Smooth muscle cell (in vitro differentiated cells): ENCODE measurements around the gene FAM120B. TPM values are rescaled to one million over a fixed set of nuclear protein-coding genes. Genes with fewer than 3 reads are reported as not detected.
"Not testable (repeated sequence)": the region's sequence is repeated elsewhere in the genome, so short reads cannot be mapped to it uniquely, and the experiment has no call there.

Source experiments
- DNase-seq: peaks from one replicate; lab custom pipeline; 2025; ENCODE audit not compliant: unreplicated experiment; lab: John Stamatoyannopoulos, UW
- H2AFZ ChIP-seq: fragments of 200-600 bp; sonication (generic); 2 replicates; pipeline ENCODE4 v1.6.0; 2016; ENCODE audit warnings: antibody characterized with exemption, low read depth, mild to moderate bottlenecking
- H3F3A ChIP-seq: fragments of 200-600 bp; sonication (generic); 2 replicates; pipeline ENCODE4 v1.6.0; 2017; ENCODE audit warnings: antibody characterized with exemption, low read depth
- H3K27ac ChIP-seq: fragments of 200-600 bp; sonication (generic); 2 replicates; pipeline ENCODE4 v1.5.1; 2016; ENCODE audit warnings: low read depth, mild to moderate bottlenecking
- H3K27me3 ChIP-seq: fragments of 200-600 bp; sonication (generic); 2 replicates; pipeline ENCODE4 v1.6.1; 2016; ENCODE audit warnings: low read depth, mild to moderate bottlenecking
- H3K36me3 ChIP-seq: fragments of 200-600 bp; sonication (generic); 2 replicates; pipeline ENCODE4 v1.5.1; 2016; ENCODE audit warnings: low read depth
- H3K4me1 ChIP-seq: fragments of 200-600 bp; sonication (generic); 2 replicates; pipeline ENCODE4 v1.5.1; 2016; ENCODE audit warnings: low read depth
- H3K4me2 ChIP-seq: fragments of 200-600 bp; sonication (generic); 2 replicates; pipeline ENCODE4 v1.6.0; 2016; ENCODE audit warnings: mild to moderate bottlenecking
- H3K4me3 ChIP-seq: fragments of 200-600 bp; sonication (generic); 2 replicates; pipeline ENCODE4 v1.5.1; 2016; ENCODE audit warnings: mild to moderate bottlenecking
- H3K79me2 ChIP-seq: fragments of 200-600 bp; sonication (generic); 2 replicates; pipeline ENCODE4 v1.6.0; 2016; ENCODE audit warnings: low read depth, mild to moderate bottlenecking
- H3K9ac ChIP-seq: fragments of 200-600 bp; sonication (generic); 2 replicates; pipeline ENCODE4 v1.6.0; 2016; ENCODE audit warnings: low read depth
- H3K9me3 ChIP-seq: fragments of 200-600 bp; sonication (generic); replicated peaks from 2 replicates; pipeline ENCODE4 v1.5.1; 2016; ENCODE audit warnings: low read depth
- H4K20me1 ChIP-seq: fragments of 200-600 bp; sonication (generic); 2 replicates; pipeline ENCODE4 v1.6.0; 2016; ENCODE audit warnings: low read depth
- CTCF ChIP-seq: fragments of 200-600 bp; sonication (generic); IDR thresholded peaks from 2 replicates; pipeline ENCODE4 v1.5.1; 2017; ENCODE audit warnings: borderline replicate concordance, mild to moderate bottlenecking, antibody characterized with exemption; ENCODE audit not compliant: insufficient read depth, poor library complexity, severe bottlenecking
- WGBS: methylation state at CpG from one replicate; pipeline ENCODE4 v1.1.7; 2016; ENCODE audit warnings: low lambda C conversion rate; 5-methylcytosine and 5-hydroxymethylcytosine counted together
- polyA plus RNA-seq: library from polyadenylated mRNA; unstranded; fragments of >200 nt; fragmentation: Nextera tagmentation; extraction: Ambion mirVana; gene quantifications from 2 replicates; pipeline ENCODE4 v1.2.1, GENCODE V29; 2016
- total RNA-seq: library from RNA; depleted of rRNA; stranded (reverse); fragments of >200 nt; gene quantifications from 2 replicates; pipeline ENCODE4 v1.2.3, GENCODE V29; 2014

Gene FAM120B
- total and polyA plus RNA-seq, 2 experiments from 2014 or later = 17.8 to 26.3 TPM

DNA sequence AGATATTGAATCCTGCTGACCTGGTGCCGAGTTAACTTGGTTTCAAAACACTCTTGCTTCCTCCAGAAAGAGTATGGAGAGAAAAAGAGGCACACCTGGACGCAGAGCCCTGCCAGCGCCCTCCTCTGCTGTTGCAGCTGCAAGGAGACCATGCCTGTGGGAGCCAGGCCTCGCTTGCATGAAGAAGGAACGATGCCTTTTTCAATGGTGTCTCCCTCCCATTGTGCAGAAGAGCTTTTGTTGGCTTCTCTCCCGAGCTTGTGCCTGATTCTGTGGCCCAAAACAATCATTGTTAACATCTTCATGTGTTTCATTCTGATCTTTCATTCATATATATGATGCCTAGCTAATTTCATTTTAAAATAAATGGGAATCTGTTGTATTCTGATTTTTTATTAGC lies 98.1 kb downstream of the FAM120B start:
- Histone ChIP-seq H3K79me2 (no peaks in the 10 kb centered on the region), H3K4me2 (peak overlapping the region; percentile 68), H3K9ac (peak overlapping the region; percentile 45)

DNA sequence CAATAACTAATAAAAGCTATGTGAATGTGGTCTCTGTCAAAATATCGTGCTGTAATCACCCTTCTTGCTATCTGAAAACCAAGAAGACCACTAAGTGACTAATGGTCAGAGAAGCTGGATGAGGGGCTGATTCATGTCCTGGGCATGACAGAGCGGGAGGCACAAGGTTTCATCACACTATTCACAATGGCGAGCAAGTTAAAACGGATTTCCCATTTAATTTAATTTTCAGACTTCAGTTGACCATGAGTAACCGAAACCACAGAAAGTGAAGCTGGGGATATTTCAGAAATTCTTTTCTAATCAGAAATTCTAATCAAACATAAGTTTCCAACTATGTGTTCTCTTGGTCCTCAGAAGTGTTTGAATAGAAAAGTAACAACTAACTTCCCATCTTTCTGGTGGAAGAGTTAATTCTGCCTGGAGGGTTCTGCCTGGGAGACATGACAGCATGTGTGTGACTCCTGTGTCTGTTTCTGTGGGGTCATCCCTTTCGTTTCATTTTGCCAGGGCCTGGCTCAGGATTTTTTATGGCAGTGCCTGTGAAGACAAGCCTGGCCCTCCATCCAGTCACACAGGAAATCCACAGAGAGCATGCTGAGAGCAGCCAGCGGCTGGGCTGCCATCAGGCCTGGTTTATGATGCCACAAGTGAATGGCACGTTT lies 98.9 kb downstream of the FAM120B start:
- H2AFZ ChIP-seq = no peak overlapping the region
- DNase-seq = peak; percentile 12
- no peaks in the 10 kb centered on the region for H3K36me3 ChIP-seq
- no peak overlapping the region for H3K4me3 ChIP-seq
- H3K4me2 ChIP-seq = peak overlapping the region; percentile 68
- H3F3A ChIP-seq = peaks cover 27% of the 10 kb centered on the region
- no peaks in the 10 kb centered on the region for H4K20me1 ChIP-seq
- no peaks in the 10 kb centered on the region for H3K79me2 ChIP-seq
- H3K27ac ChIP-seq = peak overlapping the region; percentile 95
- H3K9me3 ChIP-seq = no peaks in the 10 kb centered on the region
- peaks cover 25% of the 10 kb centered on the region for H3K4me1 ChIP-seq
- no peaks in the 10 kb centered on the region for H3K27me3 ChIP-seq
- TF ChIP-seq CTCF = no peak
- 2% methylated on average over 8 of the region's 8 CpGs for WGBS
- H3K9ac ChIP-seq = peak overlapping the region; percentile 76

More for the DNA sequence above, 98.1 kb downstream of the FAM120B start:
- peak overlapping the region; percentile 95 for H3K27ac ChIP-seq
- peaks cover 25% of the 10 kb centered on the region for H3K4me1 ChIP-seq
- no peak for DNase-seq
- no peaks in the 10 kb centered on the region for H4K20me1 ChIP-seq
- no peaks in the 10 kb centered on the region for H3K36me3 ChIP-seq
- H3F3A ChIP-seq = peaks cover 27% of the 10 kb centered on the region
- WGBS = 83% methylated on average over 6 of the region's 6 CpGs
- H3K4me3 ChIP-seq = no peak overlapping the region
- H3K9me3 ChIP-seq = no peaks in the 10 kb centered on the region
- no peak for TF ChIP-seq CTCF
- no peak overlapping the region for H2AFZ ChIP-seq
- no peaks in the 10 kb centered on the region for H3K27me3 ChIP-seq

DNA sequence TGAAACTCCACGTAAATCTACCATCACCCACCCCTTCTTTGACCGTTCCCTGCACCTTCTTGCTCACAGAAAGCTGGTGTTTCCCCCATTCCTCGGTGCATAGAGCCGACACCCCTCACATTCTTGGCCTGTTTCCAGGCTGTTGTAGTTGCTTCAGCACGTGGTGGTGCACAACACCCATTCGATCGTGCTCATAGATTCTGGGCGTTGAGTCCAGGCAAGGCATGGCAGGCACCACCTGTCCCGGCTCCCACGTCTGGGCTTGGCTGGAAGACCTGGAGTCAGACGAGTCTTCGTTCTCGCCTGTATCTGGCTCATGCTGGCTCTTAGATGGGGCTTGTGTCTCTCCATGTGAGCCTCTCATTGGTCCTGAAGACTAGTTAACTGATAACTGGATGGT lies 100.6 kb downstream of the FAM120B start:
- no peak overlapping the region for H3K4me3 ChIP-seq
- no peak overlapping the region for H3K9ac ChIP-seq
- H3K27ac ChIP-seq = no peak overlapping the region
- TF ChIP-seq CTCF = no peak
- H3K36me3 ChIP-seq = no peaks in the 10 kb centered on the region
- no peaks in the 10 kb centered on the region for H4K20me1 ChIP-seq
- H3K9me3 ChIP-seq = no peaks in the 10 kb centered on the region
- H2AFZ ChIP-seq = no peak overlapping the region
- H3K4me2 ChIP-seq = no peak overlapping the region
- 96% methylated on average over 13 of the region's 13 CpGs for WGBS
- peaks cover 25% of the 10 kb centered on the region for H3K4me1 ChIP-seq
- H3K79me2 ChIP-seq = no peaks in the 10 kb centered on the region
- H3F3A ChIP-seq = peaks cover 27% of the 10 kb centered on the region
- no peaks in the 10 kb centered on the region for H3K27me3 ChIP-seq
- DNase-seq = no peak

- H3K4me3 ChIP-seq = no peak overlapping the region
- no peaks in the 10 kb centered on the region for H3K9me3 ChIP-seq
- WGBS = 90% methylated on average over 4 of the region's 4 CpGs
- no peaks in the 10 kb centered on the region for H3K36me3 ChIP-seq
- H4K20me1 ChIP-seq = no peaks in the 10 kb centered on the region
- H2AFZ ChIP-seq = no peak overlapping the region
- H3K27ac ChIP-seq = no peak overlapping the region
- peaks cover 20% of the 10 kb centered on the region for H3K4me1 ChIP-seq
- no peak for TF ChIP-seq CTCF
- H3K4me2 ChIP-seq = no peak overlapping the region
- H3K9ac ChIP-seq = no peak overlapping the region
- no peak for DNase-seq
- no peaks in the 10 kb centered on the region for H3K79me2 ChIP-seq
- H3F3A ChIP-seq = peaks cover 27% of the 10 kb centered on the region
- H3K27me3 ChIP-seq = no peaks in the 10 kb centered on the region
Observed at GRCh38 chr6:170407932-170408331, 101.4 kb downstream of the FAM120B start.

GRCh38 chr6:170409746-170410145 lies 103.2 kb downstream of the FAM120B start:
- H4K20me1 ChIP-seq, H2AFZ ChIP-seq, H3K36me3 ChIP-seq, H3K4me2 ChIP-seq, H3K27me3 ChIP-seq, H3K9ac ChIP-seq, H3K9me3 ChIP-seq, DNase-seq, H3K27ac ChIP-seq, H3K4me1 ChIP-seq, H3K4me3 ChIP-seq, H3K79me2 ChIP-seq: not testable (repeated sequence)
- WGBS = 99% methylated on average over 8 of the region's 8 CpGs
- H3F3A ChIP-seq = peaks cover 15% of the 10 kb centered on the region
